ENCODE data around the gene TNFSF11. TPM values are rescaled to one million over a fixed set of nuclear protein-coding genes. Genes with fewer than 3 reads are reported as not detected.

The TNFSF11 gene
- total and polyA plus RNA-seq, 2 experiments from 2014 or later = 9.9 TPM

DNA sequence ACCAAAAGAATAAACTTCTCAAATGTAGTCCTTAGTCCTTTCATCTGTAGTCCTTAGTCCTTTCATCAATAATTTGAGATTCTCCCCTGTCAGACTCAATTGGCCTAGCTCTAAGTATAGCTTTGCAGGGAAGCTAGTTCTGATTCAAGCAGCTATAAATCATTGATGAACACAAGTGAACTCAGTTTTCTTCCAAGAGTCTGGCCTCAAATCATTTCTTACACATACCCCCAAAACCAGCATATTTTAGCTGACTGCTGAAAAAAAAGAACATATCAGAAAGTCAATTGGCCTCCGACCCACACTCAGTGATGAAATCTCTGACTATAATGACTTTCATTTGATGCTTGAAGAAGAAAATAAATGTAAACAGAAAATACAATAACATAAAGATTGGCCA is 64.9 kb downstream of the TNFSF11 start:
- Mint-ChIP-seq H3K27me3 (ENCODE audit: insufficient read depth, low read depth, poor library complexity) (peaks cover 5% of the 10 kb centered on the region), H3K4me1 (peaks cover 4% of the 10 kb centered on the region), H3K9me3 (peaks cover 22% of the 10 kb centered on the region; the same call in 2 of the 3 replicates), H3K27ac (no peak overlapping the region), H3K4me3 (no peak overlapping the region), H3K36me3 (ENCODE audit: low read depth) (peaks cover 5% of the 10 kb centered on the region; the same call in 1 of the 3 replicates)
- TF ChIP-seq JUNB (IDR thresholded peaks at IDR 0.05; ENCODE audit: unreplicated experiment) = no peak
- TF ChIP-seq, protein P1, sequence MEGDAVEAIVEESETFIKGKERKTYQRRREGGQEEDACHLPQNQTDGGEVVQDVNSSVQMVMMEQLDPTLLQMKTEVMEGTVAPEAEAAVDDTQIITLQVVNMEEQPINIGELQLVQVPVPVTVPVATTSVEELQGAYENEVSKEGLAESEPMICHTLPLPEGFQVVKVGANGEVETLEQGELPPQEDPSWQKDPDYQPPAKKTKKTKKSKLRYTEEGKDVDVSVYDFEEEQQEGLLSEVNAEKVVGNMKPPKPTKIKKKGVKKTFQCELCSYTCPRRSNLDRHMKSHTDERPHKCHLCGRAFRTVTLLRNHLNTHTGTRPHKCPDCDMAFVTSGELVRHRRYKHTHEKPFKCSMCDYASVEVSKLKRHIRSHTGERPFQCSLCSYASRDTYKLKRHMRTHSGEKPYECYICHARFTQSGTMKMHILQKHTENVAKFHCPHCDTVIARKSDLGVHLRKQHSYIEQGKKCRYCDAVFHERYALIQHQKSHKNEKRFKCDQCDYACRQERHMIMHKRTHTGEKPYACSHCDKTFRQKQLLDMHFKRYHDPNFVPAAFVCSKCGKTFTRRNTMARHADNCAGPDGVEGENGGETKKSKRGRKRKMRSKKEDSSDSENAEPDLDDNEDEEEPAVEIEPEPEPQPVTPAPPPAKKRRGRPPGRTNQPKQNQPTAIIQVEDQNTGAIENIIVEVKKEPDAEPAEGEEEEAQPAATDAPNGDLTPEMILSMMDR (conservative IDR thresholded peaks at IDR 0.05; ENCODE audit: low read depth in 2 of 2) = no peak
- no peak for TF ChIP-seq CREB1 (CRISPR knock-in tag; IDR thresholded peaks at IDR 0.05; ENCODE audit: low read depth)
- TF ChIP-seq, protein P2, sequence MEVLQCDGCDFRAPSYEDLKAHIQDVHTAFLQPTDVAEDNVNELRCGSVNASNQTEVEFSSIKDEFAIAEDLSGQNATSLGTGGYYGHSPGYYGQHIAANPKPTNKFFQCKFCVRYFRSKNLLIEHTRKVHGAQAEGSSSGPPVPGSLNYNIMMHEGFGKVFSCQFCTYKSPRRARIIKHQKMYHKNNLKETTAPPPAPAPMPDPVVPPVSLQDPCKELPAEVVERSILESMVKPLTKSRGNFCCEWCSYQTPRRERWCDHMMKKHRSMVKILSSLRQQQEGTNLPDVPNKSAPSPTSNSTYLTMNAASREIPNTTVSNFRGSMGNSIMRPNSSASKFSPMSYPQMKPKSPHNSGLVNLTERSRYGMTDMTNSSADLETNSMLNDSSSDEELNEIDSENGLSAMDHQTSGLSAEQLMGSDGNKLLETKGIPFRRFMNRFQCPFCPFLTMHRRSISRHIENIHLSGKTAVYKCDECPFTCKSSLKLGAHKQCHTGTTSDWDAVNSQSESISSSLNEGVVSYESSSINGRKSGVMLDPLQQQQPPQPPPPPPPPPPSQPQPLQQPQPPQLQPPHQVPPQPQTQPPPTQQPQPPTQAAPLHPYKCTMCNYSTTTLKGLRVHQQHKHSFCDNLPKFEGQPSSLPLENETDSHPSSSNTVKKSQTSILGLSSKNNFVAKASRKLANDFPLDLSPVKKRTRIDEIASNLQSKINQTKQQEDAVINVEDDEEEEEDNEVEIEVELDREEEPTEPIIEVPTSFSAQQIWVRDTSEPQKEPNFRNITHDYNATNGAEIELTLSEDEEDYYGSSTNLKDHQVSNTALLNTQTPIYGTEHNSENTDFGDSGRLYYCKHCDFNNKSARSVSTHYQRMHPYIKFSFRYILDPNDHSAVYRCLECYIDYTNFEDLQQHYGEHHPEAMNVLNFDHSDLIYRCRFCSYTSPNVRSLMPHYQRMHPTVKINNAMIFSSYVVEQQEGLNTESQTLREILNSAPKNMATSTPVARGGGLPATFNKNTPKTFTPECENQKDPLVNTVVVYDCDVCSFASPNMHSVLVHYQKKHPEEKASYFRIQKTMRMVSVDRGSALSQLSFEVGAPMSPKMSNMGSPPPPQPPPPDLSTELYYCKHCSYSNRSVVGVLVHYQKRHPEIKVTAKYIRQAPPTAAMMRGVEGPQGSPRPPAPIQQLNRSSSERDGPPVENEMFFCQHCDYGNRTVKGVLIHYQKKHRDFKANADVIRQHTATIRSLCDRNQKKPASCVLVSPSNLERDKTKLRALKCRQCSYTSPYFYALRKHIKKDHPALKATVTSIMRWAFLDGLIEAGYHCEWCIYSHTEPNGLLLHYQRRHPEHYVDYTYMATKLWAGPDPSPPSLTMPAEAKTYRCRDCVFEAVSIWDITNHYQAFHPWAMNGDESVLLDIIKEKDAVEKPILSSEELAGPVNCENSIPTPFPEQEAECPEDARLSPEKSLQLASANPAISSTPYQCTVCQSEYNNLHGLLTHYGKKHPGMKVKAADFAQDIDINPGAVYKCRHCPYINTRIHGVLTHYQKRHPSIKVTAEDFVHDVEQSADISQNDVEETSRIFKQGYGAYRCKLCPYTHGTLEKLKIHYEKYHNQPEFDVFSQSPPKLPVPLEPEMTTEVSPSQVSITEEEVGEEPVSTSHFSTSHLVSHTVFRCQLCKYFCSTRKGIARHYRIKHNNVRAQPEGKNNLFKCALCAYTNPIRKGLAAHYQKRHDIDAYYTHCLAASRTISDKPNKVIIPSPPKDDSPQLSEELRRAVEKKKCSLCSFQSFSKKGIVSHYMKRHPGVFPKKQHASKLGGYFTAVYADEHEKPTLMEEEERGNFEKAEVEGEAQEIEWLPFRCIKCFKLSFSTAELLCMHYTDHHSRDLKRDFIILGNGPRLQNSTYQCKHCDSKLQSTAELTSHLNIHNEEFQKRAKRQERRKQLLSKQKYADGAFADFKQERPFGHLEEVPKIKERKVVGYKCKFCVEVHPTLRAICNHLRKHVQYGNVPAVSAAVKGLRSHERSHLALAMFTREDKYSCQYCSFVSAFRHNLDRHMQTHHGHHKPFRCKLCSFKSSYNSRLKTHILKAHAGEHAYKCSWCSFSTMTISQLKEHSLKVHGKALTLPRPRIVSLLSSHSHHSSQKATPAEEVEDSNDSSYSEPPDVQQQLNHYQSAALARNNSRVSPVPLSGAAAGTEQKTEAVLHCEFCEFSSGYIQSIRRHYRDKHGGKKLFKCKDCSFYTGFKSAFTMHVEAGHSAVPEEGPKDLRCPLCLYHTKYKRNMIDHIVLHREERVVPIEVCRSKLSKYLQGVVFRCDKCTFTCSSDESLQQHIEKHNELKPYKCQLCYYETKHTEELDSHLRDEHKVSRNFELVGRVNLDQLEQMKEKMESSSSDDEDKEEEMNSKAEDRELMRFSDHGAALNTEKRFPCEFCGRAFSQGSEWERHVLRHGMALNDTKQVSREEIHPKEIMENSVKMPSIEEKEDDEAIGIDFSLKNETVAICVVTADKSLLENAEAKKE (CRISPR knock-in tag; IDR thresholded peaks at IDR 0.05) = no peak
- TF ChIP-seq, protein P3, sequence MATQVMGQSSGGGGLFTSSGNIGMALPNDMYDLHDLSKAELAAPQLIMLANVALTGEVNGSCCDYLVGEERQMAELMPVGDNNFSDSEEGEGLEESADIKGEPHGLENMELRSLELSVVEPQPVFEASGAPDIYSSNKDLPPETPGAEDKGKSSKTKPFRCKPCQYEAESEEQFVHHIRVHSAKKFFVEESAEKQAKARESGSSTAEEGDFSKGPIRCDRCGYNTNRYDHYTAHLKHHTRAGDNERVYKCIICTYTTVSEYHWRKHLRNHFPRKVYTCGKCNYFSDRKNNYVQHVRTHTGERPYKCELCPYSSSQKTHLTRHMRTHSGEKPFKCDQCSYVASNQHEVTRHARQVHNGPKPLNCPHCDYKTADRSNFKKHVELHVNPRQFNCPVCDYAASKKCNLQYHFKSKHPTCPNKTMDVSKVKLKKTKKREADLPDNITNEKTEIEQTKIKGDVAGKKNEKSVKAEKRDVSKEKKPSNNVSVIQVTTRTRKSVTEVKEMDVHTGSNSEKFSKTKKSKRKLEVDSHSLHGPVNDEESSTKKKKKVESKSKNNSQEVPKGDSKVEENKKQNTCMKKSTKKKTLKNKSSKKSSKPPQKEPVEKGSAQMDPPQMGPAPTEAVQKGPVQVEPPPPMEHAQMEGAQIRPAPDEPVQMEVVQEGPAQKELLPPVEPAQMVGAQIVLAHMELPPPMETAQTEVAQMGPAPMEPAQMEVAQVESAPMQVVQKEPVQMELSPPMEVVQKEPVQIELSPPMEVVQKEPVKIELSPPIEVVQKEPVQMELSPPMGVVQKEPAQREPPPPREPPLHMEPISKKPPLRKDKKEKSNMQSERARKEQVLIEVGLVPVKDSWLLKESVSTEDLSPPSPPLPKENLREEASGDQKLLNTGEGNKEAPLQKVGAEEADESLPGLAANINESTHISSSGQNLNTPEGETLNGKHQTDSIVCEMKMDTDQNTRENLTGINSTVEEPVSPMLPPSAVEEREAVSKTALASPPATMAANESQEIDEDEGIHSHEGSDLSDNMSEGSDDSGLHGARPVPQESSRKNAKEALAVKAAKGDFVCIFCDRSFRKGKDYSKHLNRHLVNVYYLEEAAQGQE (IDR thresholded peaks at IDR 0.05; ENCODE audit: unreplicated experiment) = no peak
- no peak for TF ChIP-seq ZNF331 (CRISPR knock-in tag; IDR thresholded peaks at IDR 0.05; ENCODE audit: low read depth)
- TF ChIP-seq STAT1 (IDR thresholded peaks at IDR 0.05; ENCODE audit: unreplicated experiment) = no peak
- H3K36me3 ChIP-seq (ENCODE audit: insufficient read depth) = no peaks in the 10 kb centered on the region
- no peak overlapping the region for H3K27ac ChIP-seq (ENCODE audit: low read depth)
- no peaks in the 10 kb centered on the region for H3F3A ChIP-seq (replicated peaks; ENCODE audit: low read depth)
- H3K4me2 ChIP-seq = no peak overlapping the region
- no peaks in the 10 kb centered on the region for H4K20me1 ChIP-seq (replicated peaks; ENCODE audit: insufficient read depth)
- H3K9me2 ChIP-seq (ENCODE audit: insufficient read depth) = peaks cover 9% of the 10 kb centered on the region; the same call in 1 of the 2 replicates
- no peak overlapping the region for H3K4me3 ChIP-seq
- no peak for ATAC-seq
- no peaks in the 10 kb centered on the region for H3K79me2 ChIP-seq (replicated peaks; ENCODE audit: insufficient read depth)
- peak overlapping the region; percentile 25; the same call in 1 of the 2 replicates for H2AFZ ChIP-seq
- H3K4me1 ChIP-seq (ENCODE audit: insufficient read depth) = peaks cover 5% of the 10 kb centered on the region; the same call in 1 of the 2 replicates
- no peaks in the 10 kb centered on the region for H3K27me3 ChIP-seq (ENCODE audit: insufficient read depth)
- no peak for DNase-seq (ENCODE audit: low spot score)
